NCI-H2196 (cell line): ENCODE measurements around the gene CHD5.
A peak's percentile ranks its signal among the peaks of the same experiment; 100 is the strongest.
"Not testable (repeated sequence)": the region's sequence is repeated elsewhere in the genome, so short reads cannot be mapped to it uniquely, and the experiment has no call there.

ENCODE experiments used
- DNase-seq: peaks from one replicate; lab custom pipeline; 2025; ENCODE audit not compliant: unreplicated experiment; lab: John Stamatoyannopoulos, UW

CHD5 gene

GRCh38 chr1:6180268-6180706 lies at the start of gene CHD5:
TSS of gene CHD5 (minus strand) at chr1:6180321. CDS start at chr1:6180023, 298 bp downstream.
- peak; percentile 73 for DNase-seq

GRCh38 chr1:6225651-6226050 lies 45.5 kb upstream of the CHD5 start:
- no peak for DNase-seq

DNA sequence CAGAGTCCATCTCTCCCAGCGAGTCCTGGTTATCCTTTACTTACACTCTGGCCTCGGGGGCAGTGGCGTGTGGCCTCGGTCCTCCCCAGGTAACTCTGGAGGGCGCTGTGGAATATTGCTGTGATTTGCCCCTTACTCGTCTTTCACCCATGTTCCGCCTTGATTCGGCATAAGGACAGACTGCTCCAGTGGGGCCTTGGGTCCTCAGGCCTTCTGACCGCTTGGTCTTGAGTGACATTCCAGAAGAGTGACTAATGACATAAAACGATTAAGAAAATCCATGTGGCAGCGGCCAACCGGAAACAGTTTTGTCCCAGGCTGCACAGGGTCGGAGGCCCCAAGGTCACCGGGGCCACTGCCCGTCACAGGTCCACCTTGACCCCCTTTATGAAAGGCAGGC lies 44.6 kb upstream of the CHD5 start:
- no peak for DNase-seq

GRCh38 chr1:6223617-6224016 lies 43.5 kb upstream of the CHD5 start:
- no peak for DNase-seq

DNA sequence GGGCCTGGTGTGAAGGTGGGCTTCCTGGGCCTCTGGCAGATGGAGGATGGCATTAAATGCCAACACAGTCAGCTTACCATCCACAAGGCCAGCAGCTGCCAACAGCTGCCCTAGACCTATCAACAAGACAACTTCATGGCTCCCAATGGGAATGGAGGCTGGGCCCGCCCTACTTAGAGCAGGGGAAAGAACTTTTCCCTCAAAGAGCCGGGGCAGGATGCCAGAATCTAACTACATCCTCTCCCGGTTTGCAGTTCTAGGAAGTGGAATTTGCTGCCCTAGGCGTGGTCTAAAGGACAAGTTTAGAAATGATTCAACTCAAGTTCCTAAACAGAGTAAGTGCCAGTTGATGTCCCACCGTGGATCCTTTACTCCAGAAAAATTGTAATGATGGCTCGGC lies 42.5 kb upstream of the CHD5 start:
- no peak for DNase-seq

- DNase-seq: no peak
Observed at GRCh38 chr1:6221210-6221784, 41.2 kb upstream of the CHD5 start.

GRCh38 chr1:6220236-6220635 lies 40.1 kb upstream of the CHD5 start:
- no peak for DNase-seq

GRCh38 chr1:6219641-6220040 lies 39.5 kb upstream of the CHD5 start:
- not testable (repeated sequence) for DNase-seq

GRCh38 chr1:6218375-6219164 lies 38.4 kb upstream of the CHD5 start:
- DNase-seq: no peak

DNA sequence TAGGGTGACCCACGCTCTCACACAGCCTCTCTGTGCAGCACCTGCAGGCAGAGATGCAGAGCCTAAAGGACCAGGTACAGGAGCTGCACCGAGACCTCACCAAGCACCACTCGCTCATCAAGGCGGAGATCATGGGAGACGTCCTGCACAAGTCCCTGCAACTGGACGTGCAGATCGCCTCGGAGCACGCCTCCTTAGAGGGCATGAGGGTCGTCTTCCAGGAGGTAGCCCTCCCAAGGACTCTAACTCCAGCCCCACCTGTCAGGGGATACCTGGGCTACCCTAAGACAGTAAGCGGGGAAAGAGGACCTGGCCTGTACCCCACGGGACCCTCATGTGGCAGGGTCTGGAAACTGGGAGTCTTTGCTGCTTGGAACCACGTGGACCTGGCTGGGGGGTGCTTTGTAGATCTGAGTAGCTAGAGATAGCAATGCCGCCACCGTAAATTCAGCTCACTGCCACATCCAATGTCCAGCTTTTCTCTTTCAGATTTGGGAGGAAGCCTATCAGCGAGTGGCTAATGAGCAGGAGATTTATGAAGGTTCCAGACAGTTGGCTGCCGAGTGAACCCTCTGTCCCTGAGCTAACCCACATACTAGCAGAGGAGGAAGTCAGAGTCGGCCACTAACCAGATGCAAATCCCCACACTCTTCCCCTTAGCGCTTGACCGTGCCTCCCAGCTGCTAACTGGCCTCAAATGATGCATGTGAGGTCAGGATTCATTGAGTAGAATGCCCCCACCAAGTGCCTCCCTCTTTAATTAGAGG lies 32.3 kb upstream of the CHD5 start:
- no peak for DNase-seq

DNA sequence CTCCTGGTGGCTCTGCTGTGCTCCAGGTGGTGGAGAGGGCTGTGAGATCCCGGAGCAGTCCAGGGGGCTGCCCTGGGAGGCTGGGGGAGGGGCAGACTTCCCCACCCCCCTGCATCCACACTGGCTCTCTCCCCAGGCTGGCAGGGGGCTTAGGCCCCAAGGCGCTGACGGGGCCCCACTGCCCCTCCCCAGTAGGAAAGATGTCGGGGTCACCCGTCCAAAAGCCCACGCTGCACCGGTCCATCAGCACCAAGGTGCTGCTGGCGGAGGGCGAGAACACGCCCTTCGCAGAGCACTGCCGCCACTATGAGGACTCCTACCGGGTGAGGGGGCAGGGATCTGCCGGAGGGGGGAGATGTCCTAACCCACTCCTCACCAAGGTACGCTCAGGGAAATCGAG lies 31.6 kb upstream of the CHD5 start:
- DNase-seq: no peak

GRCh38 chr1:6210591-6211355 lies 30.7 kb upstream of the CHD5 start:
- DNase-seq: no peak

DNA sequence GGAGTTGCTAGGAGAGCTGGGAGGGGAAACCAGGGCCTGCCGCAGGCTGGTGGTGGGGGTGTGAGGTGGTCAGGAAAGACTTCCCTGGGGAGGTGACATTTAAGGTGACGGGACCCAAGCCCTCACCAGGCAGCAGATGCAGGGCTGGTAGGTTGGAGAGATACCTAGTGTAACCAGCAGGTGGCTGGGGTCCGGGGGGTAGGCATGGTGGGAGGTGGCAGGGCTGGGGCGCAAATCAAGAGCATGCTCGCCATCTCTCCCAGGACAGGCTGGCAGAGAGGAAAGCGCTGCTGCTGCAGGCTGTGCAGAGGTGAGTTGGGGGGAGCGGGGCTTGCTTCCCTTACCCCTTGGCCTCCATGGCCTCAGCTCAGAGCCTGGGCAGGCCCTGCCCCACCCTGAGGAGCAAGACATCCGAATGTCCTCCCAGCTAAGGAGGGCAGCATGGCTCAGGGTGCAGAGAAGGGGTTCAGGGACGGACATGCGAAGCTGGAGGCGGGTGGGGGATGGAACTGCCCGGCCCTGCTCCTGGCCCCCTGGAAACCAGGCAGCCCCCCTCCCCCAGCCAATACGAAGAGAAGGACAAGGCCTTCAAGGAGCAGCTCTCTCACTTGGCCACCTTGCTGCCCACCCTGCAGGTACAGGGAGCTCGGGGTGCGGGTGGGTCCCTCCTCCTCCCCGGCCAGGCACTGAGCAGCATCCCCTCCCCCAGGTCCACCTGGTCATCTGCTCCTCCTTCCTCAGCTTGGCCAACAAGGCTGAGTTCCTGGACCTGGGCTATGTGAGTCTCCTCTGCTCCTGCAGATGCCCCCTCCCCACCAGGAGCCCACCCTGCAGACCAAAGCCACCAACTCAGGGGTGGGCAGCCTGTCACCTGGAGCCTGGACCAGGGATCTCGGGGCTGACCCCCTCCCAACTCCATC lies 29.8 kb upstream of the CHD5 start:
- DNase-seq: no peak

DNA sequence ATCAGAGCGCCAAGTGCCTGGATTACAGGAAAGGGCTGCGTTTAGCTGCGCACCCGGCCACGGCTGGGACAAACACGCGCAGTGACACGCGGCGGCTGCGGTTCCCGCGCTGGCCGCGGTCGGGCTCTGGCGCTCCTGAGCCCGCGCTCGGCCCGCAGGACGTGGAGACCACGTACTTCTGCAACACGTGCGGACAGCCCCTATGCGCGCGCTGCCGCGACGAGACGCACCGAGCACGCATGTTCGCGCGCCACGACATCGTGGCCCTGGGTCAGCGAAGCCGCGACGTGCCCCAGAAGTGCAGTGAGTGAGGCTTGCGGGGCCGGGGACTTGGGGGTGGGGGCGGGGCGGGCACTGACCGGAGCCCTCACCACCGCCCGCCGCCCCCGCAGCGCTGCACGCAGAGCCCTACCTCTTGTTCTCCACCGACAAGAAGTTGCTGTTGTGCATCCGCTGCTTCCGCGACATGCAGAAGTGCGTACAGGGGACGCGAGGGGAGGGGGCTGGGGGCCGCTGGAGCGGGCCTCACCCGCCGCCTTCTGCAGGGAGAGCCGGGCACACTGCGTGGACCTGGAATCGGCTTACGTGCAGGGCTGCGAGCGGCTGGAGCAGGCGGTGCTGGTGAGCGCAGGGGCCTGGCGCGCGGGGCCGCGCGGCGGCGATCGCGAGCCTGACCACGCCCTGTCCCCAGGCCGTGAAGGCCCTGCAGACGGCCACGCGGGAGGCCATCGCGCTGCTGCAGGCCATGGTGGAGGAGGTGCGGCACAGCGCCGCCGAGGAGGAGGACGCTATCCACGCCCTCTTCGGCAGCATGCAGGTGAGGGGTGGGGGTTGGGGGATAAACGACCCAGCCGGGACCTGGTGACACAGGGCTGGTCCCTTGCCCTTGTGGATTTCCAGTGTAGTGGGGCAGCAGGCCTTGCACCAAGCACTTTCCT lies 28.9 kb upstream of the CHD5 start:
- DNase-seq: no peak

GRCh38 chr1:6207921-6208320 lies 27.8 kb upstream of the CHD5 start:
- no peak for DNase-seq

GRCh38 chr1:6207075-6207885 lies 27.2 kb upstream of the CHD5 start:
- no peak for DNase-seq

- DNase-seq: no peak
Observed at GRCh38 chr1:6206520-6206855, 26.4 kb upstream of the CHD5 start.

DNA sequence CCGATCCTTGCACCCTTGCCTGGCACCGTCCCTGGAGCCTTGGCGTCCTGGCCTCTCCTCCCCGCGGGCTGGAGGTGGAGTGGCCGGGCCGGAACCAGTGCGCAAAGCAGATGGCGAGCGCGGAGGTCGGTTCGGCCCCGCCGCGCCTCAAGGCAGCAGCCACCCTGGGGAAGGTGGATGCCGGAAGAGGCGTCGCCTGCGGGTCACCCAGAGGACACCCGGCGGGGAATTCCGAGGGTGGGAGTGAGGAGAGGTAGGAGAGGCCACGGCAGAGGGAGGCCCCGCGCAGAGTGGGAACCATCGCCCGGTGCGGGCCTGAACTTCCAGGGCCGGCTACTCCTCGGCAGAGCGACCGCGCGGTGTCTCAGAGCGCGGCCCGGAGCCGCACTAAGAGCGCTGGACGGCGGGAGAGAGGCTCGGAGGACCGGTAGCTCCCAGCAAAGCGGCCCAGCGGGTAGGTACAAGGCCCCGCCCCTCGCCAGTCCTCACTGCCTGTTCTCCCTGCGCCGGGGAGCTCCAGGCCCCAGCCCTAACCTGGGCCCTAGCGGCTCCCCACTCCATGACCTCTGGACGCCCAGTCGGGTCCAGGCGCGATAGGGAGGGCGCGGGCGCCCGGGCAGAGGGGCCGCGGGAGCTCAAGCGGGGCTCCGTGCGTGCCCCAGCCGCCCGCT lies 25.9 kb upstream of the CHD5 start, which contains the start of gene RNF207:
RNF207 (plus strand) TSS at position 271 of the 671 bp plus-strand sequence. CDS start 417 bp downstream, outside the sequence.
- no peak for DNase-seq
